ENCODE data around the gene SPTBN5. TPM values are rescaled to one million over a fixed set of nuclear protein-coding genes. Genes with fewer than 3 reads are reported as not detected.

Gene SPTBN5
- total and polyA plus RNA-seq, 10 of the 15 experiments (the other 5 are each of a cell fraction or from before 2014, with no cell fraction given), result under 0.01 to 0.18 (median 0.04) TPM; not detected in 4

GRCh38 chr15:41869770-41870688 is 23.8 kb downstream of the SPTBN5 start:
- no peak for FAIRE-seq
- no peak overlapping the region for H3K27ac ChIP-seq (ENCODE audit: control insufficient read depth, insufficient read depth)
- no peak overlapping the region for H2AFZ ChIP-seq (ENCODE audit: control insufficient read depth, low read depth, low read length)
- H3K9ac ChIP-seq (ENCODE audit: control insufficient read depth, insufficient read depth, low read length), result no peak overlapping the region
- intact Hi-C loops (cut with micrococcal nuclease; ENCODE audit: unreplicated experiment) (no loop called here), in situ Hi-C loops (cut with MboI) (no loop called here)
- ATAC-seq, result no peak
- no peaks in the 10 kb centered on the region; a peak in 1 of 4 replicates for H3K27me3 ChIP-seq (replicated peaks in 1 of 2; ENCODE audit: control insufficient read depth in 2 of 2, insufficient read depth in 2 of 2, low read length in 1 of 2)
- POLR2A ChIA-PET, result no interaction called here
- H3K4me2 ChIP-seq (ENCODE audit: control insufficient read depth, insufficient read depth), result no peak overlapping the region
- CTCF ChIA-PET, result no interaction called here
- no peak overlapping the region for H3K4me3 ChIP-seq
- no peaks in the 10 kb centered on the region for H3K79me2 ChIP-seq (ENCODE audit: control insufficient read depth, insufficient read depth, low read length)
- RAD21 ChIA-PET (ENCODE audit: unreplicated experiment), result no interaction called here
- H3K9me3 ChIP-seq (replicated peaks; ENCODE audit: control insufficient read depth, insufficient read depth, low read length), result no peaks in the 10 kb centered on the region
- no TSS peak for BruUV-seq (replicated peaks)
- SMC1A ChIA-PET (ENCODE audit: uncharacterized antibody, unreplicated experiment), result no interaction called here
- no peaks in the 10 kb centered on the region for H3K4me1 ChIP-seq (ENCODE audit: control insufficient read depth, insufficient read depth, low read length)
- H4K20me1 ChIP-seq (ENCODE audit: control insufficient read depth, insufficient read depth), result no peaks in the 10 kb centered on the region
- DNase-seq (ENCODE audit: low read depth, low spot score), result no peak
- whole genome bisulfite sequencing (ENCODE audit: insufficient coverage, insufficient replicate concordance, low lambda C conversion rate, missing lambda C conversion rate), result 56% methylated on average over 42 of the region's 42 CpGs
- no peaks in the 10 kb centered on the region for H3K36me3 ChIP-seq (ENCODE audit: control insufficient read depth in 2 of 2, insufficient read depth in 2 of 2, low read length in 1 of 2)
- TF ChIP-seq CBX3 (IDR thresholded peaks at IDR 0.05; ENCODE audit: borderline replicate concordance, low read depth) (no peak), NKRF (conservative IDR thresholded peaks at IDR 0.05) (no peak), KAT2A (conservative IDR thresholded peaks at IDR 0.05; ENCODE audit: control insufficient read depth, low read depth, low read length) (no peak), ZBTB33 (IDR thresholded peaks at IDR 0.05) (no peak), ZNF384 (IDR thresholded peaks at IDR 0.05; ENCODE audit: borderline replicate concordance, low read depth, low read length) (no peak), NFXL1 (IDR thresholded peaks at IDR 0.05; ENCODE audit: borderline replicate concordance) (no peak), CHD1 (IDR thresholded peaks at IDR 0.05; ENCODE audit: low read depth, low read length) (no peak), ZBTB4 (CRISPR knock-in tag; IDR thresholded peaks at IDR 0.05) (no peak), ZZZ3 (IDR thresholded peaks at IDR 0.05; ENCODE audit: control insufficient read depth, insufficient read length, low read depth) (no peak), BACH1 (IDR thresholded peaks at IDR 0.05; ENCODE audit: borderline replicate concordance) (no peak), FOXM1 (IDR thresholded peaks at IDR 0.05; ENCODE audit: low read depth, low read length) (no peak), PRDM15 (CRISPR knock-in tag; IDR thresholded peaks at IDR 0.05) (no peak)

All from GM12878 (cell line).